Neural progenitor cell (in vitro differentiated cells): ENCODE measurements around the gene VPS37D. TPM values are rescaled to one million over a fixed set of nuclear protein-coding genes. Genes with fewer than 3 reads are reported as not detected.

Experiments used
- DNase-seq: peaks from one replicate; pipeline ENCODE4 v3.0.0-alpha.2; 2016; ENCODE audit warnings: low spot score
- H2AFZ ChIP-seq: fragments of 200-600 bp; sonication (generic); replicated peaks from 2 replicates; pipeline ENCODE4 v1.6.1; 2016; ENCODE audit warnings: antibody characterized with exemption
- H3F3A ChIP-seq: fragments of 200-600 bp; sonication (generic); 2 replicates; pipeline ENCODE4 v1.6.1; 2016; ENCODE audit warnings: antibody characterized with exemption, low read depth
- H3K27ac ChIP-seq: fragments of 200-600 bp; sonication (generic); 2 replicates; pipeline ENCODE4 v1.5.1; 2016; ENCODE audit warnings: mild to moderate bottlenecking
- H3K27me3 ChIP-seq: fragments of 200-600 bp; sonication (generic); 2 replicates; pipeline ENCODE4 v1.6.1; 2016; ENCODE audit warnings: mild to moderate bottlenecking, moderate library complexity
- H3K36me3 ChIP-seq: fragments of 200-600 bp; sonication (generic); 2 replicates; pipeline ENCODE4 v1.5.1; 2016
- H3K4me1 ChIP-seq: fragments of 200-600 bp; sonication (generic); 2 replicates; pipeline ENCODE4 v1.6.1; 2016; ENCODE audit warnings: mixed run types
- H3K4me2 ChIP-seq: fragments of 200-600 bp; sonication (generic); 2 replicates; pipeline ENCODE4 v1.6.1; 2016
- H3K4me3 ChIP-seq: fragments of 200-600 bp; sonication (generic); 2 replicates; pipeline ENCODE4 v1.5.1; 2016
- H3K79me2 ChIP-seq: fragments of 200-600 bp; sonication (generic); 2 replicates; pipeline ENCODE4 v1.6.1; 2016; ENCODE audit warnings: low read depth
- H3K9ac ChIP-seq: fragments of 200-600 bp; sonication (generic); 2 replicates; pipeline ENCODE4 v1.6.1; 2016
- H3K9me3 ChIP-seq: fragments of 200-600 bp; sonication (generic); 2 replicates; pipeline ENCODE4 v1.5.1; 2016; ENCODE audit warnings: low read depth
- H4K20me1 ChIP-seq: fragments of 200-600 bp; sonication (generic); 2 replicates; pipeline ENCODE4 v1.6.1; 2016; ENCODE audit warnings: low read depth
- H3K27ac Mint-ChIP-seq: 3 replicates; pipeline ENCODE4 v1.8.0; 2021; ENCODE audit warnings: mixed read lengths
- H3K27me3 Mint-ChIP-seq: 2 replicates; pipeline ENCODE4 v1.8.0; 2022; ENCODE audit warnings: low read depth, mild to moderate bottlenecking, inconsistent platforms, moderate library complexity, mixed read lengths; ENCODE audit not compliant: insufficient read depth
- H3K36me3 Mint-ChIP-seq: 3 replicates; pipeline ENCODE4 v1.8.0; 2021; ENCODE audit warnings: mixed read lengths
- H3K4me1 Mint-ChIP-seq: 3 replicates; pipeline ENCODE4 v1.8.0; 2021; ENCODE audit warnings: mixed read lengths
- H3K4me3 Mint-ChIP-seq: 3 replicates; pipeline ENCODE4 v1.8.0; 2021; ENCODE audit warnings: mild to moderate bottlenecking, moderate library complexity, mixed read lengths
- H3K9me3 Mint-ChIP-seq: 3 replicates; pipeline ENCODE4 v1.8.0; 2020; ENCODE audit warnings: mixed read lengths
- CTCF ChIP-seq: fragments of 200-600 bp; sonication (generic); IDR thresholded peaks from 2 replicates; pipeline ENCODE4 v1.5.1; 2017; ENCODE audit warnings: antibody characterized with exemption, mild to moderate bottlenecking
- EZH2 ChIP-seq: fragments of 200-600 bp; sonication (generic); IDR thresholded peaks from 2 replicates; pipeline ENCODE4 v1.6.1; 2017; ENCODE audit warnings: antibody characterized with exemption, mild to moderate bottlenecking, moderate library complexity
- EZH2phosphoT487 ChIP-seq: fragments of 200-600 bp; sonication (generic); IDR thresholded peaks from 2 replicates; pipeline ENCODE4 v1.6.1; 2017; ENCODE audit warnings: antibody characterized with exemption
- total RNA-seq: library from RNA; depleted of rRNA; stranded (reverse); fragments of >200 nt; gene quantifications from 2 replicates; pipeline ENCODE4 v1.2.3, GENCODE V29; 2015; ENCODE audit warnings: low replicate concordance

The VPS37D gene
- total RNA-seq, 1 donor from 2014 or later = 7.0 TPM

GRCh38 chr7:73703225-73703624 is 35.6 kb downstream of the VPS37D start:
- Histone ChIP-seq H3K4me1 (peaks cover 9% of the 10 kb centered on the region), H3F3A (peaks cover 16% of the 10 kb centered on the region), H3K27ac (no peak overlapping the region), H3K4me2 (peak overlapping the region; percentile 63), H2AFZ (no peak overlapping the region), H3K36me3 (no peaks in the 10 kb centered on the region), H4K20me1 (peaks cover 24% of the 10 kb centered on the region), H3K27me3 (no peaks in the 10 kb centered on the region), H3K79me2 (no peaks in the 10 kb centered on the region), H3K9ac (no peak overlapping the region), H3K4me3 (no peak overlapping the region), H3K9me3 (no peaks in the 10 kb centered on the region)
- Mint-ChIP-seq H3K4me3 (peak overlapping the region; percentile 57), H3K9me3 (no peaks in the 10 kb centered on the region), H3K36me3 (peaks cover 10% of the 10 kb centered on the region), H3K27ac (peak overlapping the region; percentile 80), H3K4me1 (peaks cover 19% of the 10 kb centered on the region), H3K27me3 (peaks cover 7% of the 10 kb centered on the region)
- TF ChIP-seq EZH2phosphoT487 = no peak
- TF ChIP-seq EZH2 = no peak
- TF ChIP-seq CTCF = no peak
- DNase-seq = no peak

- Mint-ChIP-seq H3K27me3 (peaks cover 7% of the 10 kb centered on the region), H3K27ac (peak overlapping the region; percentile 14), H3K36me3 (peaks cover 10% of the 10 kb centered on the region), H3K9me3 (no peaks in the 10 kb centered on the region), H3K4me3 (peak overlapping the region; percentile 57), H3K4me1 (peaks cover 19% of the 10 kb centered on the region)
- no peak overlapping the region for H3K27ac ChIP-seq
- H3K9ac ChIP-seq = no peak overlapping the region
- peak; percentile 95 for DNase-seq
- H3K4me2 ChIP-seq = peak overlapping the region; percentile 63
- no peak overlapping the region for H2AFZ ChIP-seq
- TF ChIP-seq CTCF (no peak), EZH2phosphoT487 (no peak), EZH2 (no peak)
- H3F3A ChIP-seq = peaks cover 16% of the 10 kb centered on the region
- H4K20me1 ChIP-seq = peaks cover 24% of the 10 kb centered on the region
- H3K36me3 ChIP-seq = no peaks in the 10 kb centered on the region
- H3K9me3 ChIP-seq = no peaks in the 10 kb centered on the region
- no peak overlapping the region for H3K4me3 ChIP-seq
- no peaks in the 10 kb centered on the region for H3K79me2 ChIP-seq
- H3K27me3 ChIP-seq = no peaks in the 10 kb centered on the region
- peaks cover 9% of the 10 kb centered on the region for H3K4me1 ChIP-seq
Observed at GRCh38 chr7:73703757-73704639, 36.4 kb downstream of the VPS37D start.

GRCh38 chr7:73704640-73705550 is 37.3 kb downstream of the VPS37D start:
- Histone ChIP-seq H3K9me3 (no peaks in the 10 kb centered on the region), H3F3A (peaks cover 16% of the 10 kb centered on the region), H3K36me3 (no peaks in the 10 kb centered on the region), H3K27ac (no peak overlapping the region), H3K27me3 (no peaks in the 10 kb centered on the region), H3K4me2 (peak overlapping the region; percentile 63), H3K79me2 (no peaks in the 10 kb centered on the region), H3K4me3 (no peak overlapping the region), H4K20me1 (peaks cover 25% of the 10 kb centered on the region), H2AFZ (no peak overlapping the region), H3K9ac (no peak overlapping the region), H3K4me1 (peaks cover 9% of the 10 kb centered on the region)
- no peak for DNase-seq
- H3K27ac Mint-ChIP-seq = no peak overlapping the region
- peaks cover 10% of the 10 kb centered on the region for H3K36me3 Mint-ChIP-seq
- peaks cover 19% of the 10 kb centered on the region for H3K4me1 Mint-ChIP-seq
- H3K9me3 Mint-ChIP-seq = no peaks in the 10 kb centered on the region
- TF ChIP-seq CTCF = no peak
- TF ChIP-seq EZH2phosphoT487 = no peak
- TF ChIP-seq EZH2 = no peak
- no peak overlapping the region for H3K4me3 Mint-ChIP-seq
- H3K27me3 Mint-ChIP-seq = peaks cover 4% of the 10 kb centered on the region
